Measurements from ENCODE around the gene PPT2. TPM values are rescaled to one million over a fixed set of nuclear protein-coding genes. Genes with fewer than 3 reads are reported as not detected.
"Not testable (repeated sequence)": the region's sequence is repeated elsewhere in the genome, so short reads cannot be mapped to it uniquely, and the experiment has no call there.

PPT2 gene
- polyA plus RNA-seq, 2 donors = 20.7 to 21.6 TPM

DNA sequence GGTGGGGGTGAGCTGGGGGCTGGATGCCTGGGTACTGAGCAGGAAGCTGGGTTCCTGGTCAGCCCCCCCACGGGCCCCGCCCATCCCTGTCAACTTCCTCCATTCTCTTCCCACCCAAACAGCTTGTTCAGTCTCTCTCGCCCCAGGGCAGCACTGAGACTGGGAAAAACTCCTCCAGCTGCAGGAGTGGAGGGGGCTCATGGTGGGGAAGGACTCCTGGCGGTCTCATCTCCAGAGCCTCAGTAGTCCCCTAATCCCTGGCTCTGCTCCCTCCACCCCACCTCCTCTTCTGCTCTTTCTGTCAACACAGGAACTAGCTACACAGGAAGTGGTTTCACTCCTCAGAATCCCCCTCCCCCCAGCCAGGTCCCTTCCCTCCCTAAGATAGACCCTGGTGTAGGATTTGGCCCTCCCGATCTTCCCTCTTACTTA lies 38.7 kb downstream of the PPT2 start, which contains the start of gene GPSM3:
GPSM3 (minus strand) TSS at position 36 of the 432 bp plus-strand sequence. CDS start 130 bp downstream, outside the sequence.
- peak within 1 kb of the TSS; percentile 12 to 42 for H3K4me3 ChIP-seq (ENCODE audit: low read depth in 1 of 2, low read length in 2 of 2)
- H3K36me3 ChIP-seq (ENCODE audit: control insufficient read depth in 2 of 2, insufficient read depth in 2 of 2, low read length in 1 of 2) = peaks cover 0 to 2% of the 10 kb centered on the region in 2 donors
- H3K27ac ChIP-seq (ENCODE audit: low read depth in 2 of 2, low read length in 1 of 2) = peak within 1 kb of the TSS; percentile 80 to 85
- H3K4me1 ChIP-seq (ENCODE audit: control insufficient read depth in 2 of 2, insufficient read depth in 2 of 2, low read length in 1 of 2) = peaks cover 2 to 11% of the 10 kb centered on the region in 2 donors
- no peaks in the 10 kb centered on the region for H3K27me3 ChIP-seq (ENCODE audit: control insufficient read depth in 1 of 2, insufficient read depth in 2 of 2, low read length in 2 of 2)
- no peaks in the 10 kb centered on the region for H3K9me3 ChIP-seq (ENCODE audit: control insufficient read depth in 2 of 2, insufficient read depth in 1 of 2, low read depth in 1 of 2, low read length in 1 of 2)
- 19 to 28% methylated on average over 4 to 5 of the region's 5 CpGs for WGBS, 2 donors

DNA sequence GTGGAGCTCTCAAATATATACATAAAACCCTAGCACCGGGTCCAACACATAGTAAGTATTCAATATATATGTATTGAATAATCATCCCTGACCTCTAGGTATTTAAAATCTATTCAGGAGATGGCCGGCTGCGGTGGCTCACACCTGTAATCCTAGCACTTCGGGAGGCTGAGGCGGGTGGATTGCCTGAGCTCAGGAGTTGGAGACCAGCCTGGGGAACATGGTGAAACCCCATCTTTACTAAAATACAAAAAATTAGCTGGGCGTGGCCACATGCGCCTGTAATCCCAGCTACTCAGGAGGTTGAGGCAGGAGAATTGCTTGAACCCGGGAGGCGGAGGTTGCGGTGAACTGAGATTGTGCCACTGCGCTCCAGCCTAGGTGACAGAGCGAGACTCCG lies 39.2 kb downstream of the PPT2 start:
- H3K4me3 ChIP-seq (ENCODE audit: low read depth in 1 of 2, low read length in 2 of 2); H3K9me3 ChIP-seq (ENCODE audit: control insufficient read depth in 2 of 2, insufficient read depth in 1 of 2, low read depth in 1 of 2, low read length in 1 of 2); H3K4me1 ChIP-seq (ENCODE audit: control insufficient read depth in 2 of 2, insufficient read depth in 2 of 2, low read length in 1 of 2); H3K27me3 ChIP-seq (ENCODE audit: control insufficient read depth in 1 of 2, insufficient read depth in 2 of 2, low read length in 2 of 2); H3K36me3 ChIP-seq (ENCODE audit: control insufficient read depth in 2 of 2, insufficient read depth in 2 of 2, low read length in 1 of 2): not testable (repeated sequence)
- 81 to 84% methylated on average over 13 of the region's 13 CpGs for WGBS, 2 donors
- H3K27ac ChIP-seq (ENCODE audit: low read depth in 2 of 2, low read length in 1 of 2) = peak overlapping the region; percentile 71 to 85

DNA sequence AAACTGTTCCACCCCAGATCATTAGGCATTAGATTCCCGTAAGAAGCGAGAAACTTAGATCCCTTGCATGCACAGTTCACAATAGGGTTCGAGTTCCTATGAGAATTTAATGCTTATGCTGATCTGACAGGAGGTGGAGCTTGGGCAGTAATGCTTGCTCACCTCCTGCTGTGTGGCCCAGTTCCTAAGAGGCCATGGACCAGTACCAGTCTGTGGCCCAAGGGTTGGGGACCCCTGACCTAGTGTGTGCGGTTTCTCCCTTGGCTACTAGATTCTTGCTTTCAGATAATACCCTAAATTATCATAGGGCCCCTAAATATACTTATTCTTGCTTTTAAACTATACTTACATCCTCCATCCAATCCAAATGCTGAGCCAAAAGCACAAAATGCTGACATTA lies 40.4 kb downstream of the PPT2 start:
- WGBS, 2 donors = 92% methylated on average over 4 of the region's 4 CpGs
- Histone ChIP-seq H3K27me3 (ENCODE audit: control insufficient read depth in 1 of 2, insufficient read depth in 2 of 2, low read length in 2 of 2) (no peaks in the 10 kb centered on the region), H3K4me1 (ENCODE audit: control insufficient read depth in 2 of 2, insufficient read depth in 2 of 2, low read length in 1 of 2) (peaks cover 0 to 10% of the 10 kb centered on the region in 2 donors), H3K36me3 (ENCODE audit: control insufficient read depth in 2 of 2, insufficient read depth in 2 of 2, low read length in 1 of 2) (no peaks in the 10 kb centered on the region), H3K27ac (ENCODE audit: low read depth in 2 of 2, low read length in 1 of 2) (no peak overlapping the region), H3K9me3 (ENCODE audit: control insufficient read depth in 2 of 2, insufficient read depth in 1 of 2, low read depth in 1 of 2, low read length in 1 of 2) (no peaks in the 10 kb centered on the region), H3K4me3 (ENCODE audit: low read depth in 1 of 2, low read length in 2 of 2) (no peak overlapping the region)

DNA sequence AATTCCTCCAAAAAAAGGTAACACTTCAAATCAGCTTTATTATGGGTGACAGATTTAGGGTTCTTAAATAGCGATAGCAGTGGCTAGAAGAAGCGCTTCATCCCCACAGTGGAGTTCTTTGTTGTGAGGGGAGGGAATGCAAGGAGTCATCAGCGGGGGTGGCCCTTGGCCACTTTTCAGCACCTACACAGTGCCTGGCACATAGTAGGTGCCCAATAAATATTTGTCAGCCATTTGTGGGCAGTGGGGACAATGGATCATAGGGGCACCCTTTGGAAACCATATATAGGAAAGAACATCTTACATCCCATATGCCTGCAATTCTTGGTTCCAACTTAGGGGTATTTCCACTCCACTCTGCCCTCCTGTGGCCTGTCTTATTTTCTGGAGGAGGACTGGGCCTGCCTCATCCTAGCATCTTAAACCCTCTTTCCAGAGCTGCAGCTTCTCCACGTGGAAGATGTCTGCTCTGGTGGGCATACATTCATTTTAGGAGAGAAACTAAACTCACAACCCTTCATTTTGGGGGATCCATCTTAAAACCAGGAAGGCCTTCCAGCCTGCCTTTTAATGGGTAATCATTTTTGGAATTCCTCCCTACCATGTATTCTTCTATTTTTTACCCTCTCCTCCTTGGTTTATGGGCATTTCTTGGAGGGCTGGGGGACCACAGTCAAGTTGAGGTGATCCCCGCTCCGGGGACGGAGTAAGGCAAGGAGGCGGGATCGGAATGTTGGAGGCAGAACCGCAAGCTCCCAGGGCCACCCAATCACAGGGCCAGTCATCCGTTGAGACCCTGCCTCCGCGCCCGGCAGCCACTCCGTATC lies 41.1 kb downstream of the PPT2 start:
- no peaks in the 10 kb centered on the region for H3K27me3 ChIP-seq (ENCODE audit: control insufficient read depth in 1 of 2, insufficient read depth in 2 of 2, low read length in 2 of 2)
- peak overlapping the region; percentile 19 to 30 for H3K4me3 ChIP-seq (ENCODE audit: low read depth in 1 of 2, low read length in 2 of 2)
- H3K4me1 ChIP-seq (ENCODE audit: control insufficient read depth in 2 of 2, insufficient read depth in 2 of 2, low read length in 1 of 2) = peaks cover 0 to 10% of the 10 kb centered on the region in 2 donors
- peak overlapping the region; percentile 83 to 91 for H3K27ac ChIP-seq (ENCODE audit: low read depth in 2 of 2, low read length in 1 of 2)
- H3K36me3 ChIP-seq (ENCODE audit: control insufficient read depth in 2 of 2, insufficient read depth in 2 of 2, low read length in 1 of 2) = no peaks in the 10 kb centered on the region
- no peaks in the 10 kb centered on the region for H3K9me3 ChIP-seq (ENCODE audit: control insufficient read depth in 2 of 2, insufficient read depth in 1 of 2, low read depth in 1 of 2, low read length in 1 of 2)
- WGBS, 2 donors = 16 to 18% methylated on average over 15 of the region's 15 CpGs

DNA sequence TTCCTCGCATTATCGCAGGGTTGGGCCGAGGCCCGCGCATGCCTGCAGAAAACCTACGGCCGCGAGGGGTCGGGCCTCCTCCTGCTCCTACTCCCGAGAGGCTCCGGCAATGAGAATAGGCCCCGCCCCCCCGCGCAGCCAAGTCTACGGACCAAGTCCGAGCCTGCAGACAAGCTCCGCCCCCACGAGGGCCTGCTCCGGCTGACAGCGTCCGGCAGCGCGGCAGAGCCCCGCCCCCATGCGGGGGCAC lies 41.6 kb downstream of the PPT2 start:
- Histone ChIP-seq H3K27me3 (ENCODE audit: control insufficient read depth in 1 of 2, insufficient read depth in 2 of 2, low read length in 2 of 2) (no peaks in the 10 kb centered on the region), H3K27ac (ENCODE audit: low read depth in 2 of 2, low read length in 1 of 2) (peak overlapping the region; percentile 83 to 99), H3K4me1 (ENCODE audit: control insufficient read depth in 2 of 2, insufficient read depth in 2 of 2, low read length in 1 of 2) (peaks cover 0 to 10% of the 10 kb centered on the region in 2 donors), H3K4me3 (ENCODE audit: low read depth in 1 of 2, low read length in 2 of 2) (peak overlapping the region; percentile 72 to 79), H3K9me3 (ENCODE audit: control insufficient read depth in 2 of 2, insufficient read depth in 1 of 2, low read depth in 1 of 2, low read length in 1 of 2) (no peaks in the 10 kb centered on the region), H3K36me3 (ENCODE audit: control insufficient read depth in 2 of 2, insufficient read depth in 2 of 2, low read length in 1 of 2) (no peaks in the 10 kb centered on the region)
- 1% methylated on average over 25 of the region's 25 CpGs for WGBS, 2 donors

DNA sequence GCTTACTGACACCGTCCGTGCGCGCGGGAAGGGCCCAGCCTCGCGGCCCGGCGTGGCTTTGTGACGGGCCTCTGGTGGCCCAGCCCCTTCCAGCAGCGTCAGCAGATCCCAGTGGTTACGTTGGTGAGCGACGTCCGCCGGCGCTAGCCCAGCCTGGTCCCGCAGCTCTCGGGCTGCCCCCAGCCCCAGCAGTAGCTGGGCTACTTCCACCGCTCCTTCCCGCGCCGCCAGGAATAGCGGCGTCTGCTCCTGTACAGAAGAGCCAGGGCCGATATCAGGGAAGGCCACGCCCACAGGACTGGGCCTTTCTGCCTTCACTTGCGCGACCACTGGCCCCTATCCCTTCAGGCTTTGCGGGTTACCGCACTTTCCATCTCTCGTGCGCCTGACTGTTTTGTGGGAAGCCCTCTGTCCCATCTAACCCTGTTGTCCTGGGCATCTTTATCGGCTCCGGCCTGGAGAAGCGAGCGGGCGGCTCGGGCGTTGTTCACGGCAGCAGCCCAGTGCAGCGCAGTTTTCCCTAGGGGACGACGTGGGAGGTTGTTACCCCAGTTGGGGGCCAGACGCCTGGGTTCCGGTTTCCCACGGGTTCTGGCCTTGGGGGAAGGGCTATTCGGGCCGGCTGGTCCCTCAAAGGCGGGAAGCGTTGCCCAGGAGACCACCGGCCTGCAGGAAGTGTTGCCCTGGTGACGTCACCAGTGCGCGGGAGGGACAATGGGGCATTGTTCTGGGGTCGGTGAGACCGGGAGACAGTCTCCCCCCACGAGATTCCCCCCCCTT lies 42.2 kb downstream of the PPT2 start:
- Histone ChIP-seq H3K27ac (ENCODE audit: low read depth in 2 of 2, low read length in 1 of 2) (peak overlapping the region; percentile 98 to 99), H3K4me1 (ENCODE audit: control insufficient read depth in 2 of 2, insufficient read depth in 2 of 2, low read length in 1 of 2) (peaks cover 0 to 10% of the 10 kb centered on the region in 2 donors), H3K27me3 (ENCODE audit: control insufficient read depth in 1 of 2, insufficient read depth in 2 of 2, low read length in 2 of 2) (no peaks in the 10 kb centered on the region), H3K36me3 (ENCODE audit: control insufficient read depth in 2 of 2, insufficient read depth in 2 of 2, low read length in 1 of 2) (no peaks in the 10 kb centered on the region), H3K4me3 (ENCODE audit: low read depth in 1 of 2, low read length in 2 of 2) (peak overlapping the region; percentile 72 to 79), H3K9me3 (ENCODE audit: control insufficient read depth in 2 of 2, insufficient read depth in 1 of 2, low read depth in 1 of 2, low read length in 1 of 2) (no peaks in the 10 kb centered on the region)
- WGBS, 2 donors = 0% methylated on average over 48 to 58 of the region's 58 CpGs

DNA sequence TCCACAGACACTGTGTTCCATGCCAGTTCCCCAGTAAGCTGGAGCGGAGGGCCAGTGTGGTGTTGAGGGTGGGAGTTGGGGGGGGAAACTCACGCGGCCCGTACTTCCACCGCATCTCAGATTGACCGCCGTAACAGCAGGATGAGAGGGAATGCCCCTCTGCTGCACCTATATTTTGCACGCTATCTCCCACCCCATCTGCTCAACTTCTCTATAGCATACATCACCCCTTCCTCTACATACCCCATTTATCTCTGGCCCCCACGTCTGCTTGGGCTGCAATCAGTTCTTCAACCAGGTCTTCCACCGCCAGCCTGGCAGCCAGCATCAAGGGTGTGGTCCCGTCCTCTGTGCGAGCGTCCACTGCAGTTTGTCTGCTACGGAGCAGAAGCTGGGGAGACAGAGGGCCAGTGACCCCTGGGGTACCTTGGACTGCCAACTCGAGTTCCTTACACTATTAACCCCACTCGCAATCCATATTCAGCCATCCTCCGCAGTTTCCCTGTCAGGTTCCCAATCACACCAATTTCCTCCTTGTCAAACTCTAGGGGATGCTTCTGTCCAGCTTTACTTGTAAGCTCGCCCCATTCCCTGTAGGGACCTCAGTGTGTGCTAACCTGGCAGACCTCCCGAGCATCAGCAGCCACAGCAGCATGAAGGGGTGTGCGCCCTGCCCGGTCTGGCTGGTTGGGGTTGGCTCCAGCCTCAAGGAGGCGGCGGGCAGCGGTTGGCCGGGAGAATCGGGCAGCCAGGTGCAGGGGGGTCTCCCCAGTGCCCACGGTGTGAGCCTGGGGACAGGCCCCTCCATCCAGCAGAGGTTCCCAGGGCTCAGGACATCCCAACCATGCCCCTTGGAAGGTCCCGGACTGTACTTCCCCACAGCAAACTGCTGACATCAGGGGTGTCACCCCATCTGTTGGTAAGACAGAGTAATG lies 43.0 kb downstream of the PPT2 start:
- H3K27me3 ChIP-seq (ENCODE audit: control insufficient read depth in 1 of 2, insufficient read depth in 2 of 2, low read length in 2 of 2) = no peaks in the 10 kb centered on the region
- no peaks in the 10 kb centered on the region for H3K9me3 ChIP-seq (ENCODE audit: control insufficient read depth in 2 of 2, insufficient read depth in 1 of 2, low read depth in 1 of 2, low read length in 1 of 2)
- peaks cover 0 to 10% of the 10 kb centered on the region in 2 donors for H3K4me1 ChIP-seq (ENCODE audit: control insufficient read depth in 2 of 2, insufficient read depth in 2 of 2, low read length in 1 of 2)
- 43 to 50% methylated on average over 28 of the region's 28 CpGs for WGBS, 2 donors
- no peaks in the 10 kb centered on the region for H3K36me3 ChIP-seq (ENCODE audit: control insufficient read depth in 2 of 2, insufficient read depth in 2 of 2, low read length in 1 of 2)
- H3K4me3 ChIP-seq (ENCODE audit: low read depth in 1 of 2, low read length in 2 of 2) = peak overlapping the region; percentile 72 to 79
- H3K27ac ChIP-seq (ENCODE audit: low read depth in 2 of 2, low read length in 1 of 2) = peak overlapping the region; percentile 98 to 99

DNA sequence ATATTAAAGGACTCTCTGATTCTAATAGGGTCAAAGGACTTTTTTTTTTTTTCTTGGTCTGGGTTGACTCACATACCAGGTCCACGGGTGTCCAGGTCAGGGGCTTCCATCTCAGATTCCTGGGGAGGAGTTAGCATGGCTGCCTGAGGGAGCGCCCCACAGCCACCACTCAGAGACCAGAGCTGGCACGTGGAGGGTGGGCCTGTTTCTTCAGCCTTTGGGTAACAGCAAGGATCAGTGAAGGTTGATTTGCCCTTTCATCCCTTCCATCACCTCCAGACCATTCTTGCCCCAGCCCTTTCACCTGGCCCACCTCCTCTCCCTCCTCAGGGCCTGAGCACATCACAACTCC lies 44.4 kb downstream of the PPT2 start:
- 70 to 78% methylated on average over 3 of the region's 3 CpGs for WGBS, 2 donors
- H3K36me3 ChIP-seq (ENCODE audit: control insufficient read depth in 2 of 2, insufficient read depth in 2 of 2, low read length in 1 of 2) = no peaks in the 10 kb centered on the region
- peaks cover 0 to 7% of the 10 kb centered on the region in 2 donors for H3K4me1 ChIP-seq (ENCODE audit: control insufficient read depth in 2 of 2, insufficient read depth in 2 of 2, low read length in 1 of 2)
- H3K9me3 ChIP-seq (ENCODE audit: control insufficient read depth in 2 of 2, insufficient read depth in 1 of 2, low read depth in 1 of 2, low read length in 1 of 2) = no peaks in the 10 kb centered on the region
- H3K4me3 ChIP-seq (ENCODE audit: low read depth in 1 of 2, low read length in 2 of 2) = no peak overlapping the region
- no peaks in the 10 kb centered on the region for H3K27me3 ChIP-seq (ENCODE audit: control insufficient read depth in 1 of 2, insufficient read depth in 2 of 2, low read length in 2 of 2)
- H3K27ac ChIP-seq (ENCODE audit: low read depth in 2 of 2, low read length in 1 of 2) = no peak overlapping the region

DNA sequence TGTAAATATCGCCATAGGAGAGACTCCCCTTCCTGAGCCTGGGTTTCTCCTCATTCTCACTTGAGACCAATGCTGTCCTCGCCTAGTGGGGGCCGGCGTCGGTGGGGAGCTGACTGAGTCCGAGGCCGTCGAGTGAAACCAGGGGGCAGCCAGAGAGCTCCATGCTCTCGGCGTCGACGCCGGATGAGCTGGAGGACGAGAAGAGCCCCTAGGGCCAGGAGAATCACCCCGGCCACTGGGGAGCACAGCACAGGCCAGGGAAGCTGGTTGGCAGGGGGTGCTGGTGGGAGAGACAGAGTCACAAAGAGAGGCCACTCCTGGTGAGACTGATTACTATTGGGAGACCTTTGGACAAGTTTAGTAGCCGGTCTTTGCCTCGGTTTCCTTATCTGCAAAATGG lies 44.9 kb downstream of the PPT2 start:
- Histone ChIP-seq H3K9me3 (ENCODE audit: control insufficient read depth in 2 of 2, insufficient read depth in 1 of 2, low read depth in 1 of 2, low read length in 1 of 2) (no peaks in the 10 kb centered on the region), H3K36me3 (ENCODE audit: control insufficient read depth in 2 of 2, insufficient read depth in 2 of 2, low read length in 1 of 2) (no peaks in the 10 kb centered on the region), H3K27me3 (ENCODE audit: control insufficient read depth in 1 of 2, insufficient read depth in 2 of 2, low read length in 2 of 2) (no peaks in the 10 kb centered on the region), H3K27ac (ENCODE audit: low read depth in 2 of 2, low read length in 1 of 2) (no peak overlapping the region), H3K4me1 (ENCODE audit: control insufficient read depth in 2 of 2, insufficient read depth in 2 of 2, low read length in 1 of 2) (peaks cover 0 to 7% of the 10 kb centered on the region in 2 donors), H3K4me3 (ENCODE audit: low read depth in 1 of 2, low read length in 2 of 2) (no peak overlapping the region)
- 87 to 91% methylated on average over 17 of the region's 17 CpGs for WGBS, 2 donors
